Erythroblast (primary cell): ENCODE data around the gene SETD9.

Experiments used
- GATA1 ChIP-seq: IDR thresholded peaks from 2 replicates; pipeline ENCODE4 v1.6.1; 2011; ENCODE audit warnings: low read depth, mild to moderate bottlenecking, control low read depth, low read length, moderate library complexity
- POLR2A ChIP-seq: IDR thresholded peaks from 2 replicates; pipeline ENCODE4 v1.6.1; 2011; ENCODE audit warnings: mild to moderate bottlenecking, low read length

DNA sequence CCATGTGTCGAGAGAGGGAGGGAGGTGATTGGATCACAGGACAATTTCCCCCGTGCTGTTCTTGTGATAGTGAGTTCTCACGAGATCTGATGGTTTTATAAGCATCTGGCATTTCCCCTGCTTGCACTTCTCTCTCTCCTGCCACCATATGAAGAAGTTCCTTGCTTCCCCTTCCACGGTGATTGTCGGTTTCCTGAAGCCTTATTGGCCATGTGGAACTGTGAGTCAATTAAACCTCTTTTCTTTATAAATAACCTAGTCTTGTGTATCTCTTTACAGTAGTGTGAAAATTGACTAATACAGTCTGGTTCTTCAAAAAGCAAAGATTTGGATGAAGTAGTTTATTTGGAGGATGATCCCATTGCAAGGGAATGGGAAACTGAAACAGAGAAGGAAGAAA is 53.9 kb downstream of the SETD9 start:
- TF ChIP-seq POLR2A = no peak
- TF ChIP-seq GATA1 = no peak
